Smooth muscle cell (in vitro differentiated cells): ENCODE measurements around the gene CIC. TPM values are rescaled to one million over a fixed set of nuclear protein-coding genes. Genes with fewer than 3 reads are reported as not detected.

ENCODE experiments used
- DNase-seq: peaks from one replicate; lab custom pipeline; 2025; ENCODE audit not compliant: unreplicated experiment; lab: John Stamatoyannopoulos, UW
- H2AFZ ChIP-seq: fragments of 200-600 bp; sonication (generic); 2 replicates; pipeline ENCODE4 v1.6.0; 2016; ENCODE audit warnings: antibody characterized with exemption, low read depth, mild to moderate bottlenecking
- H3F3A ChIP-seq: fragments of 200-600 bp; sonication (generic); 2 replicates; pipeline ENCODE4 v1.6.0; 2017; ENCODE audit warnings: antibody characterized with exemption, low read depth
- H3K27ac ChIP-seq: fragments of 200-600 bp; sonication (generic); 2 replicates; pipeline ENCODE4 v1.5.1; 2016; ENCODE audit warnings: low read depth, mild to moderate bottlenecking
- H3K27me3 ChIP-seq: fragments of 200-600 bp; sonication (generic); 2 replicates; pipeline ENCODE4 v1.6.1; 2016; ENCODE audit warnings: low read depth, mild to moderate bottlenecking
- H3K36me3 ChIP-seq: fragments of 200-600 bp; sonication (generic); 2 replicates; pipeline ENCODE4 v1.5.1; 2016; ENCODE audit warnings: low read depth
- H3K4me1 ChIP-seq: fragments of 200-600 bp; sonication (generic); 2 replicates; pipeline ENCODE4 v1.5.1; 2016; ENCODE audit warnings: low read depth
- H3K4me2 ChIP-seq: fragments of 200-600 bp; sonication (generic); 2 replicates; pipeline ENCODE4 v1.6.0; 2016; ENCODE audit warnings: mild to moderate bottlenecking
- H3K4me3 ChIP-seq: fragments of 200-600 bp; sonication (generic); 2 replicates; pipeline ENCODE4 v1.5.1; 2016; ENCODE audit warnings: mild to moderate bottlenecking
- H3K79me2 ChIP-seq: fragments of 200-600 bp; sonication (generic); 2 replicates; pipeline ENCODE4 v1.6.0; 2016; ENCODE audit warnings: low read depth, mild to moderate bottlenecking
- H3K9ac ChIP-seq: fragments of 200-600 bp; sonication (generic); 2 replicates; pipeline ENCODE4 v1.6.0; 2016; ENCODE audit warnings: low read depth
- H3K9me3 ChIP-seq: fragments of 200-600 bp; sonication (generic); replicated peaks from 2 replicates; pipeline ENCODE4 v1.5.1; 2016; ENCODE audit warnings: low read depth
- H4K20me1 ChIP-seq: fragments of 200-600 bp; sonication (generic); 2 replicates; pipeline ENCODE4 v1.6.0; 2016; ENCODE audit warnings: low read depth
- CTCF ChIP-seq: fragments of 200-600 bp; sonication (generic); IDR thresholded peaks from 2 replicates; pipeline ENCODE4 v1.5.1; 2017; ENCODE audit warnings: borderline replicate concordance, mild to moderate bottlenecking, antibody characterized with exemption; ENCODE audit not compliant: insufficient read depth, poor library complexity, severe bottlenecking
- WGBS: methylation state at CpG from one replicate; pipeline ENCODE4 v1.1.7; 2016; ENCODE audit warnings: low lambda C conversion rate; 5-methylcytosine and 5-hydroxymethylcytosine counted together
- polyA plus RNA-seq: library from polyadenylated mRNA; unstranded; fragments of >200 nt; fragmentation: Nextera tagmentation; extraction: Ambion mirVana; gene quantifications from 2 replicates; pipeline ENCODE4 v1.2.1, GENCODE V29; 2016
- total RNA-seq: library from RNA; depleted of rRNA; stranded (reverse); fragments of >200 nt; gene quantifications from 2 replicates; pipeline ENCODE4 v1.2.3, GENCODE V29; 2014

CIC gene
- total and polyA plus RNA-seq, 2 experiments from 2014 or later = 12.6 to 18.4 TPM

DNA sequence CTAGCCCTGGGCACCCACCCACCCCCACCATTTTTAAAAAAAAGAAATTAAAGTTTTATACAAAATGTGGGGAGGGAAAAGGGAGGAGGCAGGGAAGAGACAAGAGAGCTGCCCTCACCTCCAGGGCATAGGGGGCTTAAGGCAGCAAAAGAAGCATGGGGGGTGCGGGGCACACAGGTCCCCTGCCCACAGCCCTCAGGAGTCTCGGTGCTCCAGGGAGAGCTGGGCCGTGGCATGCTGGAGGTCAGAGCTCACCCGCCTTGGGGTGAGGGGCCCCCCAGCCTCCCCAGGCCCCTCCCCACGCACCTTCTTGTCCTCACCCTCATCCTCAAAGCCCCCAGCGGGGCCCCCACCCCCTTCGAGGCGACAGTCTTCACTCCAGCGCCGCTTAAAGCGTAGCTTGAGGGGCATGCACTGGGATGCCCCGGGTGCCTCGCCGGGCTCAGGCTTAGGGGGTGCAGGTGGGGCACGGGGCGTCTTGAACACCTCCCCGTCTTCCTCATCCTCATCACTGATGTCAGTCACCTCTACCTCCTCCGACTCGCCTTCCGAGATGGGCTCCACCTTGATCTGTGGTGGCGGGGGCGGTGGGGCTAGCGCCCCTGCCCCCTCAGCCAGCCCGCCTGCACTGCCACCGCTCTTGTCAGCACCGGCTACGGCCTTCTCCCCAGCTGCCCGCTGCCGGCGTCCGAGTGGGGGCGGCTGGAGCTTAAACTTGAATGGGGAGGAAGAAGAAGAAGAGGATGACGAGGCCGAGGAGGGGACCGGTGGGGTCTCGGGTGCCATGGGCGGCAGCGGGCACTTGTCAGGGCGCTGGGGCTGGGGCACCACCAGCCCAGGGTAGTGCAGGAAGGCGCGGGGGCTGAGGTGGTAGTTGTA lies 20.5 kb upstream of the CIC start:
- Histone ChIP-seq H3K4me1 (peaks cover 20% of the 10 kb centered on the region), H3F3A (peaks cover 32% of the 10 kb centered on the region), H3K36me3 (no peaks in the 10 kb centered on the region), H3K4me3 (no peak overlapping the region), H3K9ac (no peak overlapping the region), H4K20me1 (peaks cover 77% of the 10 kb centered on the region), H3K79me2 (peaks cover 47% of the 10 kb centered on the region), H3K4me2 (no peak overlapping the region), H3K27ac (peak overlapping the region; percentile 68), H2AFZ (no peak overlapping the region), H3K27me3 (no peaks in the 10 kb centered on the region), H3K9me3 (no peaks in the 10 kb centered on the region)
- no peak for DNase-seq
- no peak for TF ChIP-seq CTCF
- 97% methylated on average over 40 of the region's 41 CpGs for WGBS

DNA sequence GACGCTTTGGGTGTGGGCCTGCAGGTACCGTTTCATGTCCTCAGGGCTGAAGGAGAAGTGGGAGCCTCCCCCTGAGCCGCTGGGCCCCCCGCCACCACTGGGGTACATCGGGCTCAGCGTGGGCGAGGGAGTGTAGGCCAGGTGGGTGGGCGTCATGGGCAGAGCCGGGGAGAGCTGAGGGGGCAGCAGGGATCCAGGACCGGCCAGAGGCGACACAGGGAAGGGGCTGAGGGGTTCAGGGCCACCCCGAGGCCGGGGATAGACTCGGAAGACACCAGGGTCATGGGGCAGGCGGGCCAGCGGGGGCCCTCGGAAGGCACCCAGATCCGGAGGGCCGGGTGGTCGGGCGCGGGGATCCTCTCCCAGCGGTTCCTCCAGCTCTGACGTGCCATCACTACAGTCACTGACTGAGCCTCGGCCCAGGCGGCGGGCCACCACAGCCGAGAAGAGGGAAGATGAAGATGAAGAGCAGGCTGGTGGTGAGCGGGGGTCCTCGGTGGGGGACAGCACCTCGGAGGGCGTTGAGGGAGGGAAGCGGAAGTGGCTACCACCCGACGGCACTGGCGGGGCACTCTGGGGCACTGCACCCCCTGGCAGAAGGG lies 19.8 kb upstream of the CIC start:
- Histone ChIP-seq H3F3A (peaks cover 28% of the 10 kb centered on the region), H4K20me1 (peaks cover 78% of the 10 kb centered on the region), H3K9ac (no peak overlapping the region), H3K27ac (no peak overlapping the region), H3K79me2 (peaks cover 55% of the 10 kb centered on the region), H3K4me1 (peaks cover 17% of the 10 kb centered on the region), H3K27me3 (no peaks in the 10 kb centered on the region), H3K4me2 (no peak overlapping the region), H3K36me3 (no peaks in the 10 kb centered on the region), H3K4me3 (no peak overlapping the region), H2AFZ (no peak overlapping the region), H3K9me3 (no peaks in the 10 kb centered on the region)
- WGBS = 97% methylated on average over 35 of the region's 36 CpGs
- no peak for DNase-seq
- no peak for TF ChIP-seq CTCF

- Histone ChIP-seq H3K9ac (no peak overlapping the region), H3K36me3 (no peaks in the 10 kb centered on the region), H4K20me1 (peaks cover 78% of the 10 kb centered on the region), H3K4me1 (peaks cover 17% of the 10 kb centered on the region), H3K27ac (peak overlapping the region; percentile 97), H3K27me3 (no peaks in the 10 kb centered on the region), H3K4me2 (no peak overlapping the region), H3K9me3 (no peaks in the 10 kb centered on the region), H2AFZ (no peak overlapping the region), H3K79me2 (peaks cover 60% of the 10 kb centered on the region), H3F3A (peaks cover 27% of the 10 kb centered on the region), H3K4me3 (no peak overlapping the region)
- DNase-seq = no peak
- 88% methylated on average over 6 of the region's 6 CpGs for WGBS
- TF ChIP-seq CTCF = no peak
Observed at GRCh38 chr19:42249769-42250168, 19.3 kb upstream of the CIC start.
